ENCODE data around the gene ORAI3. TPM values are rescaled to one million over a fixed set of nuclear protein-coding genes. Genes with fewer than 3 reads are reported as not detected.

ORAI3 gene
- total and polyA plus RNA-seq, 2 of the 13 experiments (the other 11 are each of a cell fraction or from before 2014, with no cell fraction given): 11.4 to 32.0 TPM

GRCh38 chr16:30922420-30922959, 26.4 kb upstream of the ORAI3 start (continued):
- TF ChIP-seq ZBED4 (CRISPR knock-in tag; IDR thresholded peaks at IDR 0.05; ENCODE audit: borderline replicate concordance) (no peak), ZNF124 (CRISPR knock-in tag; IDR thresholded peaks at IDR 0.05) (0 out of 2 replicates have a peak, but pooled peaks have one; percentile 13), REXO4 (CRISPR knock-in tag; IDR thresholded peaks at IDR 0.05; ENCODE audit: borderline replicate concordance) (no peak), ZNF556 (CRISPR knock-in tag; IDR thresholded peaks at IDR 0.05; ENCODE audit: borderline replicate concordance) (peak; percentile 13; the same call in 1 of the 2 replicates), ZNF550 (CRISPR knock-in tag; IDR thresholded peaks at IDR 0.05; ENCODE audit: borderline replicate concordance) (no peak), MTERF4 (CRISPR knock-in tag; IDR thresholded peaks at IDR 0.05) (peak; percentile 1; the same call in 1 of the 2 replicates), ZNF790 (CRISPR knock-in tag; IDR thresholded peaks at IDR 0.05; ENCODE audit: borderline replicate concordance) (peak; percentile 47; the same call in 1 of the 2 replicates), SIN3A (IDR thresholded peaks at IDR 0.05; ENCODE audit: borderline replicate concordance, low read depth, low read length) (no peak; the same call in 1 of the 2 replicates), PAXIP1 (CRISPR knock-in tag; conservative IDR thresholded peaks at IDR 0.05) (0 out of 2 replicates have a peak, but pooled peaks have one; percentile 13), ZNF740 (CRISPR knock-in tag; IDR thresholded peaks at IDR 0.05) (peak; percentile 100), NR1H2 (CRISPR knock-in tag; IDR thresholded peaks at IDR 0.05; ENCODE audit: borderline replicate concordance, low read depth) (no peak), ZNF362 (CRISPR knock-in tag; IDR thresholded peaks at IDR 0.05; ENCODE audit: borderline replicate concordance) (peak; percentile 23; the same call in 1 of the 2 replicates), RFX5 (IDR thresholded peaks at IDR 0.05; ENCODE audit: low read depth, low read length) (no peak), ZNF720 (CRISPR knock-in tag; IDR thresholded peaks at IDR 0.05) (no peak), HNRNPH1 (optimal IDR thresholded peaks at IDR 0.05; ENCODE audit: low read depth, low read length) (peak; percentile 48), KDM3A (CRISPR knock-in tag; IDR thresholded peaks at IDR 0.05; ENCODE audit: low read depth) (peak; percentile 11; the same call in 1 of the 2 replicates), MEIS1 (CRISPR knock-in tag; IDR thresholded peaks at IDR 0.05; ENCODE audit: borderline replicate concordance) (no peak), ZFP36L1 (CRISPR knock-in tag; IDR thresholded peaks at IDR 0.05) (no peak), ISL2 (CRISPR knock-in tag; IDR thresholded peaks at IDR 0.05) (peak; percentile 58), ZNF251 (CRISPR knock-in tag; IDR thresholded peaks at IDR 0.05) (no peak)
